H9 (cell line): ENCODE data around the gene GAREM2. TPM values are rescaled to one million over a fixed set of nuclear protein-coding genes. Genes with fewer than 3 reads are reported as not detected.

Experiments used
- DNase-seq: peaks from one replicate; pipeline ENCODE4 v3.0.0-alpha.2; 2017
- H2AFZ ChIP-seq: one replicate; pipeline ENCODE4 v1.6.1; 2013; ENCODE audit warnings: mild to moderate bottlenecking, low read length, control low read depth, moderate library complexity
- H2AK5ac ChIP-seq: 2 replicates; pipeline ENCODE4 v1.6.1; 2013; ENCODE audit warnings: low read length, control low read depth, mixed read lengths; ENCODE audit not compliant: insufficient read length
- H2BK120ac ChIP-seq: one replicate; pipeline ENCODE4 v1.6.1; 2013; ENCODE audit warnings: low read depth, mild to moderate bottlenecking, low read length, control low read depth, inconsistent platforms; ENCODE audit not compliant: poor library complexity, severe bottlenecking
- H2BK12ac ChIP-seq: 2 replicates; pipeline ENCODE4 v1.6.1; 2013; ENCODE audit warnings: low read length, control low read depth, mixed read lengths, low read depth; ENCODE audit not compliant: insufficient read length
- H2BK15ac ChIP-seq: 2 replicates; pipeline ENCODE4 v1.6.1; 2013; ENCODE audit warnings: low read depth, low read length, control low read depth
- H2BK20ac ChIP-seq: one replicate; pipeline ENCODE4 v1.6.1; 2013; ENCODE audit warnings: low read depth, mild to moderate bottlenecking, low read length, control low read depth, inconsistent platforms; ENCODE audit not compliant: poor library complexity, severe bottlenecking
- H2BK5ac ChIP-seq: 2 replicates; pipeline ENCODE4 v1.6.1; 2013; ENCODE audit warnings: low read length, control low read depth, mixed read lengths; ENCODE audit not compliant: insufficient read length
- H3K14ac ChIP-seq: 2 replicates; pipeline ENCODE4 v1.6.1; 2013; ENCODE audit warnings: low read length, control low read depth; ENCODE audit not compliant: insufficient read depth
- H3K18ac ChIP-seq: 2 replicates; pipeline ENCODE4 v1.6.1; 2013; ENCODE audit warnings: low read depth, mild to moderate bottlenecking, mixed read lengths, low read length, control low read depth; ENCODE audit not compliant: insufficient read length
- H3K23ac ChIP-seq: 2 replicates; pipeline ENCODE4 v1.6.1; 2013; ENCODE audit warnings: low read length, control low read depth, mixed read lengths, low read depth; ENCODE audit not compliant: insufficient read length
- H3K23me2 ChIP-seq: 2 replicates; pipeline ENCODE4 v1.6.1; 2013; ENCODE audit warnings: low read depth, mild to moderate bottlenecking, mixed read lengths, low read length, control low read depth; ENCODE audit not compliant: insufficient read length, poor library complexity, severe bottlenecking
- H3K27ac ChIP-seq: 2 replicates; pipeline ENCODE4 v1.5.1; 2013; ENCODE audit warnings: low read length, control low read depth, mixed read lengths, low read depth; ENCODE audit not compliant: insufficient read length
- H3K27me3 ChIP-seq: 2 replicates; pipeline ENCODE4 v1.6.1; 2013; ENCODE audit warnings: low read length, control low read depth, inconsistent platforms; ENCODE audit not compliant: insufficient read depth
- H3K4ac ChIP-seq: 2 replicates; pipeline ENCODE4 v1.6.1; 2013; ENCODE audit warnings: low read depth, mild to moderate bottlenecking, control low read depth, inconsistent platforms, low read length, moderate library complexity
- H3K4me1 ChIP-seq: 2 replicates; pipeline ENCODE4 v1.6.1; 2013; ENCODE audit warnings: low read length, control low read depth, inconsistent platforms; ENCODE audit not compliant: insufficient read depth
- H3K4me2 ChIP-seq: 2 replicates; pipeline ENCODE4 v1.6.1; 2013; ENCODE audit warnings: low read length, control low read depth, mixed read lengths; ENCODE audit not compliant: insufficient read length, insufficient read depth
- H3K56ac ChIP-seq: 2 replicates; pipeline ENCODE4 v1.6.1; 2013; ENCODE audit warnings: low read depth, mild to moderate bottlenecking, mixed read lengths, low read length, control low read depth; ENCODE audit not compliant: insufficient read length
- H3K79me1 ChIP-seq: 2 replicates; pipeline ENCODE4 v1.6.1; 2013; ENCODE audit warnings: low read depth, mild to moderate bottlenecking, moderate library complexity, low read length, control low read depth, inconsistent platforms; ENCODE audit not compliant: insufficient read depth, poor library complexity, severe bottlenecking
- H3K79me2 ChIP-seq: 2 replicates; pipeline ENCODE4 v1.6.1; 2013; ENCODE audit warnings: low read length, control low read depth, inconsistent platforms; ENCODE audit not compliant: insufficient read depth
- H3K9ac ChIP-seq: 2 replicates; pipeline ENCODE4 v1.6.1; 2013; ENCODE audit warnings: low read length, control low read depth, mixed read lengths; ENCODE audit not compliant: insufficient read length; ENCODE audit errors: extremely low read depth
- H3K9me3 ChIP-seq: one replicate; pipeline ENCODE4 v1.6.1; 2013; ENCODE audit warnings: low read depth, low read length, inconsistent platforms; ENCODE audit not compliant: control insufficient read depth
- H3T11ph ChIP-seq: one replicate; pipeline ENCODE4 v1.6.1; 2013; ENCODE audit warnings: mild to moderate bottlenecking, low read length, control low read depth, inconsistent platforms
- H4K20me1 ChIP-seq: one replicate; pipeline ENCODE4 v1.6.1; 2013; ENCODE audit not compliant: control insufficient read depth, insufficient read length, insufficient read depth
- H4K5ac ChIP-seq: 2 replicates; pipeline ENCODE4 v1.6.1; 2013; ENCODE audit warnings: low read depth, mild to moderate bottlenecking, mixed read lengths, low read length, control low read depth; ENCODE audit not compliant: insufficient read length
- H4K8ac ChIP-seq: replicated peaks from 2 replicates; pipeline ENCODE4 v1.6.1; 2013; ENCODE audit warnings: low read length, control low read depth, mixed read lengths, low read depth; ENCODE audit not compliant: insufficient read length
- H4K91ac ChIP-seq: 2 replicates; pipeline ENCODE4 v1.6.1; 2013; ENCODE audit warnings: low read depth, mild to moderate bottlenecking, moderate library complexity, mixed read lengths, low read length, control low read depth; ENCODE audit not compliant: insufficient read length
- H3K27ac Mint-ChIP-seq, 3 experiments: 2 replicates in 2 of 3; 3 replicates in 1 of 3; pipeline ENCODE4 v1.8.0; 2020 to 2021; ENCODE audit warnings: mixed read lengths in 3 of 3, mild to moderate bottlenecking in 1 of 3, moderate library complexity in 1 of 3
- H3K27me3 Mint-ChIP-seq: 2 replicates; pipeline ENCODE4 v1.8.0; 2021; ENCODE audit warnings: low read depth, mild to moderate bottlenecking, moderate library complexity, mixed read lengths
- H3K36me3 Mint-ChIP-seq, 3 experiments: 2 replicates in 2 of 3; 3 replicates in 1 of 3; pipeline ENCODE4 v1.8.0; 2020 to 2021; ENCODE audit warnings: low read depth in 3 of 3, mixed read lengths in 3 of 3; ENCODE audit not compliant: insufficient read depth in 1 of 3
- H3K4me1 Mint-ChIP-seq, 2 experiments: 2 replicates each; pipeline ENCODE4 v1.8.0; 2020; ENCODE audit warnings: mixed read lengths in 2 of 2
- H3K4me3 Mint-ChIP-seq, 2 experiments: 2 replicates in 1 of 2; 3 replicates in 1 of 2; pipeline ENCODE4 v1.8.0; 2020 to 2021; ENCODE audit warnings: mild to moderate bottlenecking in 2 of 2, mixed read lengths in 2 of 2, moderate library complexity in 1 of 2
- H3K9me3 Mint-ChIP-seq, 2 experiments: 2 replicates in 1 of 2; 3 replicates in 1 of 2; pipeline ENCODE4 v1.8.0; 2020; ENCODE audit warnings: mild to moderate bottlenecking in 2 of 2, mixed read lengths in 2 of 2, moderate library complexity in 1 of 2
- WGBS: extraction: QIAGEN DNeasy Blood & Tissue Kit; methylation state at CpG from one replicate; pipeline ENCODE4 v1.1.7; 2013; ENCODE audit warnings: missing lambda C conversion rate, low lambda C conversion rate, mixed read lengths; ENCODE audit not compliant: insufficient read length; ENCODE audit errors: extremely low coverage; 5-methylcytosine and 5-hydroxymethylcytosine counted together
- total RNA-seq: library from RNA; stranded (reverse); gene quantifications from 2 replicates; pipeline ENCODE4 v1.2.1, GENCODE V29; 2021
- TF ChIP-seq, protein P1 (sequence below): fragments of 200-600 bp; sonication (generic); conservative IDR thresholded peaks from 3 replicates; pipeline ENCODE4 v1.8.0; 2021; ENCODE audit warnings: antibody characterized with exemption, mild to moderate bottlenecking

Gene GAREM2
- total RNA-seq, 1 experiment from 2014 or later: 14.4 TPM

DNA sequence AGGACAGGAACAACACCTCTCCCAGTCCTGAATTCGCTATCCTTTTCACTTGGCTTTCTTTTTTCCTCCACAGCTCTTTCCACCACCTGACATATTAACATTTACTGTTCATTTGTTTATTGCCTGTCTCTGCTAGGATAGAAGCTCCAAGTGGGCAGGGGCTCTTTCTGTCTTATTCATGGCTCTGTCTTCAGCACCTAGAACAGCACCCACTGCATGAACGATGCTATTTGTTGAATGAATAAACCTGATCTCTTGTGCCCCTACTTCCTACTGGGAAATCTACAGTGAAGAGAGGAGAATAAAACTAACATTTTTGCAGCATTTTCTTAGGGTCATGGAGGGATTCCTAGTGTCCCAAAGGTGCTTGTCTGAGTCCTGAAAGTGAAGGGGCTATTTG lies 24.4 kb upstream of the GAREM2 start:
- no peaks in the 10 kb centered on the region for H3K4me1 Mint-ChIP-seq
- no peak overlapping the region for H4K91ac ChIP-seq
- no peaks in the 10 kb centered on the region for H3K79me1 ChIP-seq
- H2BK120ac ChIP-seq: no peak overlapping the region
- no peak overlapping the region for H3K56ac ChIP-seq
- H3K9ac ChIP-seq: no peak overlapping the region
- H3K79me2 ChIP-seq: no peaks in the 10 kb centered on the region
- H3K18ac ChIP-seq: no peak overlapping the region
- H2BK15ac ChIP-seq: no peak overlapping the region
- H3K4me2 ChIP-seq: no peak overlapping the region
- no peak overlapping the region for H3K23ac ChIP-seq
- H3T11ph ChIP-seq: no peak overlapping the region
- no peak overlapping the region for H2BK5ac ChIP-seq
- no peak overlapping the region for H4K5ac ChIP-seq
- H3K27me3 Mint-ChIP-seq: peaks cover 6% of the 10 kb centered on the region
- no peaks in the 10 kb centered on the region for H3K9me3 ChIP-seq
- no peak overlapping the region for H2AK5ac ChIP-seq
- no peak overlapping the region for H2BK12ac ChIP-seq
- H3K4me1 ChIP-seq: no peaks in the 10 kb centered on the region
- H4K8ac ChIP-seq: no peak overlapping the region
- no peak overlapping the region for H3K4ac ChIP-seq
- H3K14ac ChIP-seq: no peak overlapping the region
- no peaks in the 10 kb centered on the region for H4K20me1 ChIP-seq
- TF ChIP-seq, protein P1, sequence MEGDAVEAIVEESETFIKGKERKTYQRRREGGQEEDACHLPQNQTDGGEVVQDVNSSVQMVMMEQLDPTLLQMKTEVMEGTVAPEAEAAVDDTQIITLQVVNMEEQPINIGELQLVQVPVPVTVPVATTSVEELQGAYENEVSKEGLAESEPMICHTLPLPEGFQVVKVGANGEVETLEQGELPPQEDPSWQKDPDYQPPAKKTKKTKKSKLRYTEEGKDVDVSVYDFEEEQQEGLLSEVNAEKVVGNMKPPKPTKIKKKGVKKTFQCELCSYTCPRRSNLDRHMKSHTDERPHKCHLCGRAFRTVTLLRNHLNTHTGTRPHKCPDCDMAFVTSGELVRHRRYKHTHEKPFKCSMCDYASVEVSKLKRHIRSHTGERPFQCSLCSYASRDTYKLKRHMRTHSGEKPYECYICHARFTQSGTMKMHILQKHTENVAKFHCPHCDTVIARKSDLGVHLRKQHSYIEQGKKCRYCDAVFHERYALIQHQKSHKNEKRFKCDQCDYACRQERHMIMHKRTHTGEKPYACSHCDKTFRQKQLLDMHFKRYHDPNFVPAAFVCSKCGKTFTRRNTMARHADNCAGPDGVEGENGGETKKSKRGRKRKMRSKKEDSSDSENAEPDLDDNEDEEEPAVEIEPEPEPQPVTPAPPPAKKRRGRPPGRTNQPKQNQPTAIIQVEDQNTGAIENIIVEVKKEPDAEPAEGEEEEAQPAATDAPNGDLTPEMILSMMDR: no peak
- no peak overlapping the region for H3K27ac ChIP-seq
- no peak overlapping the region for H2BK20ac ChIP-seq
- no peak for DNase-seq
- no peaks in the 10 kb centered on the region for H3K23me2 ChIP-seq
- no peaks in the 10 kb centered on the region; a peak in 1 of 5 replicates for H3K9me3 Mint-ChIP-seq
- H2AFZ ChIP-seq: no peak overlapping the region
- no peaks in the 10 kb centered on the region for H3K27me3 ChIP-seq
- no peak overlapping the region for H3K4me3 Mint-ChIP-seq
- no peaks in the 10 kb centered on the region for H3K36me3 Mint-ChIP-seq
- H3K27ac Mint-ChIP-seq: no peak overlapping the region
- no CpG with 5 or more reads among the region's 2 CpGs for WGBS
